HEK293T (cell line): ENCODE results near the gene ZFP2.

ENCODE experiments used
- BHLHE40 ChIP-seq: fragments of 450-650 bp; IDR thresholded peaks from 2 replicates; pipeline ENCODE4 v1.6.1; 2016; ENCODE audit warnings: mild to moderate bottlenecking, moderate library complexity, borderline replicate concordance
- CTBP1 ChIP-seq: fragments of 450-650 bp; IDR thresholded peaks from 2 replicates; pipeline ENCODE4 v1.6.1; 2016; ENCODE audit warnings: borderline replicate concordance

DNA sequence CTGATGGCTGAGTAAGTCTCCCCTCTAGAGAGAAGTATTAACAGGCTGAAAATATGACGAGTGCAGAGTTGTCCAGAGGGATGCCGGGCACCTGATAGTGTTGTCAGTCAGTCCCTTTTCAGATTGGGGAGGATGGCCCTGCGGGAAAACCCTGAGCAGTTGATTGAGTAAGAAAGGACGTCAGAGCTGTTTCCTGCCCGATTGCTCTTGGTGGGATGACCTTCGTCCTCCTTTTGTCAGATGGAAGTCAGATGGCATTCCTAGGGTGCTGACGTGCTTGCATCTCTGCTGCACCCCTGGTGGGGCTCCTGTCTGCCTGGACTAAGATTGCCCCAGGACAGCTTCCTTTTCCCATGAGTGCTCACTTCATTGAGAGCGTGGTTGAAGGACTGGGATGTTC lies 26.1 kb upstream of the ZFP2 start:
- TF ChIP-seq BHLHE40 (no peak), CTBP1 (no peak)
